A204.1 (cell line): ENCODE measurements around the gene JAK1.
"Not testable (repeated sequence)": the region's sequence is repeated elsewhere in the genome, so short reads cannot be mapped to it uniquely, and the experiment has no call there.

Source experiments
- FAIRE-seq: peaks from 2 replicates; lab custom pipeline; 2012; peaks lifted over from hg19 to GRCh38; lab: Jason Lieb, UNC

The JAK1 gene

DNA sequence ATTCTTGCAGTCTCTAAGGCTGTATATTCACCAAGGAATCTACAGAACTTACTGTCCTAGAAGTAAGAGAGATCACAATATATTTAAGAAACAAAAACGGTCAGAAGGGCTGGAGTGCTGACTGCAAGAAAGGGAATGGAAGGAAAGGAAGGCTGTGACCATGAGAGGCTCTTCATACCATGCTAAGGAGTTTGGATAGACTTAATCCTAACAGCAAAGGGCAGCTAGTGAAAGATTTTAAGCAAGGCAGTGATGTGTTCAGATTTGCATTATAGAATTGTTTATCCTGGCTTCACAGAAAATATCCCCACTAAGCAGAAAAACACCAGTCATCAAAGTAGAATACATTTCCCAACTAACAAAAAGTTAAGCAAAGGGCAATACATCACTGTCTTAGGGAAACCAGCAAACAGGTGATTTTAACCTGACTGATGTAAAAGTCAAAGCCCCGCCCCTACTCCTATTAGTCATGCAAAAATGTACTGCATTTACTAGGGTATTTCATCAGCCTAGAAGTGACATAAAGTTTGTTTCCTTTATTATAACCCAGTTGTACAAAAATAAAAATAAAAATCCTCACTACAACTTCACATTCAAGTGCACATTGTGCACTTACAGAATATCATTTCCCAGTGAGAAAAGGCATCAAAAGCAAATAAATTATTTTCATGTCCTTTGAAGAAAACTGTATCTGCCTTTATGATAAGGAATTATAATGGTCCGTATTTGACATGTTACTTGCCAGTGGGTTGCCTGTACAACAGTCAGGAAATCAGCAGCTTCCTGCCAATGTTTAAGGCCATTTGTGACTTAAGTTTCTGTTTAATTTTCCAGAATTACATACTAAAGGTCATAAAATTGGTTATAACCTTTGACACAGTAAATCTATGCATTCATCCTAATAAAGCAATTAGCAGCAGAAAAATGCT is 17.2 kb downstream of the JAK1 start:
- no peak for FAIRE-seq

DNA sequence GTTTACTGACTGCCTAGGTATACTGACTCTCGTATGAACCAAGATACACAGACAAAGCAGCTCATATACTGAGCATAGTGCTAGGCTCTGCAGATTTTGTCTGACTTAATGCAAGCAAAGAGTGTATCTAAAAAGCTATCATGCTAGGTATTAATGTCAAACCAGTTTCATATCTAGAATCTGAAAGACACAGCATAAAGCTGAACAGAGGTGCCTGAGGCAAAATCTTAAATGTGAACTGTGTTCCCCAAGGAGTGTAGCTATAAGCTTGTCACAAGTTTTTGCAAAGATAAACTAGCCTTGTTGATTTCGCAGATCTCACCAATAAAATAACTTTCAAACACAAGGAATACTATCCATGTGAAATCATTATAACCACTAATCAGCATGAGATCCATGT is 18.1 kb downstream of the JAK1 start:
- FAIRE-seq: no peak

DNA sequence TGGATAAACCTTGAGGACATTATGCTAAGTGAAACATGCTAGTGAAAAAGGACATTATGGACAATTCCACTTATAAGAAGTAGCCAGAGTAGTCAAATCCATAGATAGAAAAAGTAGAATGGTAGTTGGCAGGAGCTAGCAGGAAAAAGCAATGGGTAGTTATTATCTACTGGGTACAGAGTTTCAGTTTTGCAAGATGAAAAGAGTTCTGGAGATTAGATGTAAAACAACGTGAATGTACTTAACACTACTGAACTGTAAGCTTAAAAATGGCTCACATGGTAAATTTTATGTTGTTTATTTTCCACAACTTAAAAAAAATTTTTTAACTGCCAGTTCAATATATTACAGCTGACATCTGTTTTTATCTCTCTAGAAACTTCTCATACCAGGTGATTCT is 19.4 kb downstream of the JAK1 start:
- FAIRE-seq: no peak

DNA sequence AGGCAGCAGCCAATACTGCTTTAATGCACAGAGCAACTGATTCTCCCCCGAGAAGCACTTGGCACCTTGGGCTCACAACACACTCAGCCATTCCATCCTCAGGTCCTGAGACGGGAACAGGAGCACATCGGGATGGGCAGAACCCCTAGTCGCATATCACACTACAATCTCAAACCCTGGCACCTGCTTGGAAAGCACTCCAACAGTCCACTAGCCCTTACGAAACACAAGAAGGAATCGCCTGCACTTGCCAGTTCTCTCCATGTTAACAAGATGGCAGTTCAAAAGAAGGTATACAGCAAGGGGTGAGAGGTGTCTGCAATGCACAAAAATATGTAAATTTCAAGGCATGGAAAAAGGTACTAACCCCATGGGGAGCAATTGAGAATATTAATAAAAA is 21.4 kb downstream of the JAK1 start:
- no peak for FAIRE-seq

DNA sequence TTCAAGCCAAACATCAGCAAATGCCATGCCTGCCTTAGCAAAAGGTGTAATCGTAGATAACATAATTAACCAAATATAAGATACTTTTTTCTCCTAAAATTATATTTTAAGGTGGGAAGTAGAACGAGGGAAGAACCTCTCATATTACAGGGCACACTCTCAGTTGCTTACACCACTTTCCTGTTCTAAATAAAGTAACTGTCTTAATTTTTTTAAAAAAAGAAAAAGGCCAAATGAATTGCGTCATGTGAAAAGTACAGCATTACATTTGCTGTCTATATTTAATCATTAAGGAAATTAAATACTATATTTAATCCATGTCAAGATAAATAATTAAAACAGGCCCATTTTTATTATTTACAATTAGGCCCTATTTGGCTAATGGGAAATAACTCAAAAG is 23.7 kb downstream of the JAK1 start:
- no peak for FAIRE-seq

DNA sequence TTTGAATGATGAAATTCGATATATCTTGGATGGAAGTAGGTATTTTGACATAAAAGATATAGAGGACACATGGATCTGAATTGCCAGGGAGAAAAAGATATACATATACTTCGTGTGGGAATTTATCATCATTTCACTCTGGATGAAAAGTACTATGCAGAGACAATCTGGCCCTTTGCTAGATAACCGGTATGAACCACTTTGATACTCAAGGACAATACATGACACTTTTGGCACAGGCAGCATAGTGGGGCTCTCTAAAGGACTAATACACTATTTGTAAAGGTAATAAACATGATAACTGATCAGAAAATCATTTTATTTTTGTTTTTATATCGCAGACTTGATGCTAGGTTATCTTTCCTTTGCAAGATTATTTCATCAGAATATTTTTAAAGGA is 24.2 kb downstream of the JAK1 start:
- no peak for FAIRE-seq

DNA sequence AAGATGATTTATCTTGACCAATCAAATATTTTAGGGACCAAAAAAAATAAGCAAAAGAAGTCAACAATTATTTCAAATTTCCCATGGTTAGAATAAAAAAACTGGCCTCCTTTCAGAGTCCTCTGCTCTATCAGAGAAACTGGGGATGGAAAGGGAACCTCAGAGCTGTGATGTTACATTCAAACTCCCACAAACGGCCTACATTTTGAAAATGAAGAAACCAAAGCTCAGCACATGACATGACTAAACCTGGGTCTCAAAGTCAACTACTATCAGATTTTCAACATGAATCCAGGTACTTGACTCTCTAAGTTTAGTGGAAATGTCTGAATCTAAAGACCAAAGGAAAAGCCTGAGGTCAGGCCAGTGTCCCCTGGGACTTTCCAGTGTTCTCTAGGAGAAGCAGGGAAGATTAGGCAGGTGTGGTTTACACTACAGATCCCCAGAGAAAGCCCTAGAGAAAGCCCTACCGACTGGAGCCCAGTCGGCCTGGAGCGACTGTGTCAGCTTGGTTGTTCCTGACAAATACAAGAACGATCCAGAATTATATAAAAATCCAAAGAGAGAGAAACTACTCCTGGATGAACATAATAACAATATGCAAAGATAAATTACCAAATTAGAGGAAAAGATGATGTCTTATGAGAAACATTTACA is 24.8 kb downstream of the JAK1 start:
- FAIRE-seq: no peak

DNA sequence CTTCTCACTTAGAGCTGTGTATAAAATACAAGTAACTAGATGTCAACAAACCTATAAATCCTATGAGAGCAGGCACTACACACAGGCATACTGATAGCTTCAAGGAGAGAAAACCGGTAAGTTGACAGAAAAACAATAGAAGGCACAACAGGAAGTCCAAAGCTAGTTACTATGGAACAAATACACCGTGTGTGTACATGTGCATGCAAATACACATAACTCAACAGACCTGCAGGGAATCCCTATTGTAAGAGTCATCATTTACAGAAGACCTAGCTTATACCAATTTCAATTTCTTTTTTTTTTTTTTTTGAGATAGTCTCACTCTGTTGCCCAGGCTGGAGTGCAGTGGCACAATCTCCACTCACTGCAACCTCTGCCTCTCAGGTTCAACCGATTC is 26.3 kb downstream of the JAK1 start:
- FAIRE-seq: no peak

DNA sequence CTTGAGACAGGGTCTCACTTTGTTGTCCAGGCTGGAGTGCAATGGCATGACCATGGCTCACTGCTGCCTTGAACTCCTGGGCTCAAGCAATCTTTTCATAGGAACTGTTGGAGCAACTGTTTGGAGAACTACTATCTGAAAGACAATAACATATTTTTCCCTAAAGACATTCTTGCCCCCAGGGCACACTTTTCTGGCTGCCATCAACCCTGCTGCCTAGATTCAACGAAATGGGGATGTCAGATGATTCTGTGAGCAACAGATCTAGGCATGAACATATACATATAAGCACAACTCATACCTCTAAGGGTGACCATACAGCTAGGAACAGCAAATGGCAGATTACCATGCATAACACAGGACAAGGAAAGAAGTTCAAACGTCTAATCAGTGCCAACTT is 27.4 kb downstream of the JAK1 start:
- FAIRE-seq: no peak

DNA sequence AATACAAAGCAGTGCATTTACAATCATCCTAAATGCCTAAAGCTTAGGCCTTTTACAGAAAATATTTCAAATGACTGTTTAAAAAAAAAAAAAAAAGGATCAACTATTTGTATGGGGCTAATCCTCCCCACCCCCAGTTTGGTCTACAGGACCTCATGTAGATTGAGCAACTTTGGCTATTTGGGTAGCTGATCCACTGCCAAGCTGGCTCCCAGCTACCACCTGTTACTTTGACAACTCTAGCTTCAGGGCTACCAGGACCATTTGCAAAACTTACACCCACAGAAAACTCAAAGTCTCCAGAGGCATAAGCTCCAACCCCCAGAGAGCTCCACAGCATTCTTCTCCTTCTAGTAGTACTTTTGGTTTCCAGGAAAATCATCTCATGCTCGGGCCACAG is 29.4 kb downstream of the JAK1 start:
- FAIRE-seq: no peak

DNA sequence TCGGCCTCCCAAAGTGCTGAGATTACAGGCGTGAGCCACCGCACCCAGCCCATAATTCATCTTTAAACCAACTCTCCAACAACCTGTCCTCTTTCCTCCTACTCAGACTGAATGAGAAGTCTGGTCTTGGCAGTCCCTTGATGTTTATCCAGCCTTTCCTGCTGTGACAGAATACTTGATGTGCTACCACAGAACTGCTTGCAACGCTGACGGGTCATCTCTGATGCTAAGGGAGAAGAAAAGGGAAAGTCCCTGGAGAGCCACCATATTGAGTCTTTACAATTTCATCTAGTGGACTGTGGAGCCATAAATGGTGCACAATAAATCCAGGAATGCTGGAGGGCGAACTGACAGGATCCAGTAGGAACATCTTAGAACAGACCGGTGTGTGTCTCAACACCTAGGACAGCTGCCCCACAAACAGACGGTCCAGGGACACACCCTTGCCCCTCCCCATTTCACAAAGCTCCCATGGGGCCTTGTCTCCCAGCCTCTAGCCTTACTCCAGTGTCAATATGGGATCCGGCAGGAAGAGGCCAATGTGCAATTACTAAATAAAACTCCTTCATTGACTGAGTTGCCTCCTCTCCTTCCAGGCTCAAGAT is 30.7 kb downstream of the JAK1 start:
- FAIRE-seq: no peak

DNA sequence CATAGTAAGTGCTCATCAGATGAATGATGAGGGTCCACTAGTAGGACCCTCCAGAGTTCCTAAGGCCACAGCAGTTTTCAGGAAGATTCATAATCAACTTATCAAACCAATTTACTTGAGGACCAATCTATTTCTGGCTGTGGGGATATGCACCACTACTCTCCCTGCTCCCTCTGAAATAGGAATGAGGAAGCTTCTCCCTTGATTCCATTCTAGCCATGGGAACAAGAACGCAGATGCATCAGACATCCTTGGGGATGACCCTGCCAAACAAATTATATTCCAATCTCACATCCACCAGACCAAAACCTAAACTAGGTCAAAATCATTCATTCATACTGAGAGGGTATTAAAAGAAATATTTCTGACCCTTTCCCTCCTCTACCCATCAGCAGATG is 31.5 kb downstream of the JAK1 start:
- FAIRE-seq: no peak

DNA sequence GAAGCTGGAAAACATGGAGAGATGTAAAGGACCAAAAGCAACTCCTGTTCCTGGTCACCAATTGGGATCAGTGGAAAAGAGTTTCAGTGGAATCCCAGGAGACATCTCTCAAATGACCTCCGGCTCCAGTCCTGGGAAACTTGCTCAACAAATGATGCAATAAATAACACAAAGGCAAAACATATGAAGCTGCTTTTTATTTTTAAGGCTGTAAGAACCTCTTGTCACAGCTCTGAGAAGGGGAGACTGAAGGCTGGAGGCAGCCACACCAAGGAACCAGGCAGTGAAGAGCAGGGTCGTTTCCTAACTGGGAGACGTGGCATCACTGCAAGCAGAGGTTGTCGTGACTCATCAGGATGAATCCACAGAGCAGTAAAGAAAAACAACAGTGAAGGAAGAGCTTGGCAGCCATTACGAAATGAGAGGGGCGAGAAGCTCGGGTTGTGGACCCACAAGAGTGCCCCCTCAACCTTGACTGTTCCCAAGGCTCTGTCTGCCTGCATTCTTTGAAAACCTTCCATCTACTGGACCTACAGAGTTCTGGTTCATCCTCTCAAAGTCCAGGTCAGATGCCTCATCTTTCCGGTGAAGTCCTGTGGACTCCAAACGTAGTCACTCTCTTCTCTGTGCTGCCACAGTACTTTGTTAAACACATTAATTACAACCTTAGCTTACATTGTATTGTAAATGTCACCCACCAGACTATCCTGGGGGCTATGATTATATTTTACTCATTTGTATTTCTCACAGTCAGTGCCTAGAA is 32.1 kb downstream of the JAK1 start:
- no peak for FAIRE-seq

DNA sequence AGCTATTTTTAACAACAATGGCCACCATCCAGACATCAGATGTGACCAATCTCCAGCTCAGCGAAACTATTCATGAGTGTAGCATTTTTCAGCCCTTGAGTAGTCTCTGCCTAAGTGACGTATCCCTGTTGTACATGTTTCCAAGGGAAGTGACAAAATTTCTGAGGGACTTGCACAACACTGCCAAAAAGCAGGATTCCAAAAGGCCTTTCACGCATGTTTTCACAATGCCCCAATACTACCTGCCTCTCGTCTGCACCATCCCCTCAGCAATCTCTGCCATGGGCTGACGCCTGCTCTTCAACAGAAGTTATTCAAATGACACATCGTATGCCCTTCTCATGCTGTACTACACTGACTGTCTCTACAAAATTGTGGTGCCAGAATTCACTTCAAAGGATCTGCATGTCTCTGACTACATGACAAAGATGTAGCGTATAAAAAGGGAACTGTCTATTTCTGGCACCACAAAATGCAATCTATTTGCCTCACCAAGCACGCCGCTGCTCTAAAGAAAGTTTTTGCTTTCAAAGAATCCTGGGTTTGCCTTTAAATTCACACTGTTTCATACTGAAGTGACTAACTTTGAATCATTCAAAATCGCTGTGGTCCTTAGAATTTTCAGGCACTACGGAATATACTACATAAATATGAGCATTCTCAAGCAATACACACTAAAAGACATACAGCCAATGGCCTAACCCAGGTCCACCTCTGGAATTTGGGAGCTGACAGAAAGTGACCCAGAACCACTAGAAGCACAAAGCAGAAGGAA is 32.9 kb downstream of the JAK1 start:
- FAIRE-seq: no peak

DNA sequence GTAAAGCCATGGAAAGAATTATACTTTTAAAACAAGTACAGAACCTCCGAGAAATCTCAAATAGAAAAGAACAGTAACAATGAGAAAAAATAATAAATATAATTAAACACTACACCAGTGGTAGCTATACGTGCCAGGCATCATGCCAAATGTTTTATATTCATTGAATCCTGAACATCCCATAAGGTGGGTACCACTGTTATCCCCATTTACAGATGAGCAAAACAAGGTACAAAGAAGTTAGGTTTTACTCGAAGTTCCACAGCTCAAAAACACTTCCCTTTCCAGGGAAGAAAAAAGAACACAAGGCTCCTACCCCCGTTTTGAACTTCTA is 33.4 kb downstream of the JAK1 start:
- no peak for FAIRE-seq

DNA sequence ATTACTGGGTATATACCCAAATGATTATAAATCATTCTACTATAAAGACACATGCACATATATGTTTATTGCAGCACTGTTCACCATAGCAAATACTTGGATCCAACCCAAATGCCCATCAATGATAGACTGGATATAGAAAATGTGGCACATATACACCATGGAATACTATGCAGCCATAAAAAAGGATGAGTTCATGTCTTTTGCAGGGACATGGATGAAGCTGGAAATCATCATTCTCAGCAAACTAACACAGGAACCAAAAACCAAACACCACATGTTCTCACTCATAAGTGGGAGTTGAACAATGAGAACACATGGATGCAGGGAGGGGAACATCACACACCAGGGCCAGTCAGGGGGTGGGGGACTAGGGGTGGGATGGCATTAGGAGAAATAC is 35.7 kb downstream of the JAK1 start:
- FAIRE-seq: not testable (repeated sequence)

DNA sequence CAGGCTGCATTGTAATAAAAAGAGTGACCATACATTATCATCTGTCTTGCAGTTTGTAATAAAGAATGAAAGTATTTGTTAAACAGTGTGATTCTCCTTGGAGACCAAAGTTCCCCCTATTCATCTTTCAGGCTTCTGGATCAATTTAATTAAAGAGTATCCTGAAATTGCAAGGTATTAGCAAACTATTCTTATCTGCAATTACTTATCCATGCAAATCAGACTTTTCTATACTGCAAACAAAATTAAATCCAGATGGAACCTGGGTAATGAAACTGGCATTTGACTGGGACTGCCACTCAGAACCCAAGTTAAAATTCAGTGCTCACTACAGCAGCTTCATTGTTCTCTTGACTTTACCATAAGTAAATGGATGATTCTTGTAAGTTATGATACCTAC is 37.1 kb downstream of the JAK1 start:
- FAIRE-seq: no peak

DNA sequence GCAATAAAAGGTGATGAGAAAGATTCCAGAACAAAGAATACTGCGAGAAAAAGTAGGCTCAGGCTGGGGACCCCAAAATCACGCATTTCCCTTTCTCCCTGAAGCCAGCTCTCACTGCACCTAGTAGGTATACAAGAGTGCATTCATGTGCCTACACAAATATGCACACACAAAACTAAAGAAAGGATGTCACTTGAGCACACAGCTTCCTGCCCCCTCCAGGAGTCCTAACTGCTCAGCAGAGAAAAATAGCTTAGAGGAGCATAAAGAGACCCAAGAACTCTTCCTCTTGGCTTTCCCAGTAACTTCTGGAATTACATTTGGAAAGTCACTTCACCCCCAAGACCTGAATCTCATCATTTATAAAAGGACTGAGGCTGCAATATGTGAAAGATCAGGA is 38.0 kb downstream of the JAK1 start:
- no peak for FAIRE-seq

DNA sequence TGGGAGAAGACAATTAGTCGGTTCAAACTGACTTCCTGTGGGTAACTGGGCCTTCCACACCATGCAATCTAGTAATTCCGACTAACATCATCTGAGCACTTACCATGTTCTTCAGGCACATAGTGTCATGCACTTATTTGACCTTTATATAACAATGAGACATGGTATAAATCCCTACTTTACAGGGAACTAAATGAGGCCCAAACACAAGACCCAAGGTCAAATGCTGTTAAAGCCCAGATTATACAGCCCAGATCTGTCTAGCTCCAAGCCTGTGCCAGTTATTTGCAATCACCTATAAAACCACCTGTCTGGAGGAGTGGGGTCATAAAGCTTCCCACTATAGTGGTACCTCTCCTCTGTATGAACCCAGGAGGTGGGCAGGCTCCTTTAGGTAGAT is 40.8 kb downstream of the JAK1 start:
- FAIRE-seq: no peak

DNA sequence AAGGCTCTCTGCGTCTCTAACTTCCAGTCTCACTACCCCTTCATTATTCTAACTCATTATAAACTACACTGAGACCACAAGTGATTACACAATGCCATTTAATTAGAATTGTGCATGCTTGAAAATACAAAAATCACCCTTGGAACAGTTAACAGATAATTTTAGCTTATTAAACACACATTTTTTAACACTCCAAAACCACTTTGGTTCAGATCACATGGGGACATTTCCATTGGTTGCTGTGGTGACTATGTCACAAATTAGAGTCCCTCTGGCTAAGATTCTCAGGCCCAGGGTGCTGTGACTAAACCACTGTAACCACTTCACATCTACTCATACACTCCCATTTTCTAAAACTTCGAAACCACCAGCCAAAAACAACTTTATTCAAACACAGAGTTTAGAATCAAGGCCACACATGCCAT is 43.0 kb downstream of the JAK1 start:
- no peak for FAIRE-seq

DNA sequence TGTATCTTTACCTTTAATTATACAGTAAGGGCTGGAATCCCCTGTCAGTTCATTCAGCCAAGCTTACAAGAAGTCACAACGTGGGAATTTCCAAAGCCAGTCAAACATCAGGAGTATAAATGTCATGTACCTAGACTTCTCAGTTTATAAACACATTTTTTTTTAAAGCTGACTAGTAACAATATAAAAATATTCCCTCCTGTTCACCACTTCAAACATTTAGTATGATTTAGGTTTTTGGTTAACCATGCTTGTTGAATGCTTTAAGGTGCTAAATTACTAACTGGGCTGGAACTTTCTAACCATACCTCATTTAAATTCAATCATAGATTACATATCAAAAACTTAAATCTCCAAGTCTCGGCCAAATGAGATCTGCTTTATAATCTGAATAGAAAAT is 44.0 kb downstream of the JAK1 start:
- no peak for FAIRE-seq

DNA sequence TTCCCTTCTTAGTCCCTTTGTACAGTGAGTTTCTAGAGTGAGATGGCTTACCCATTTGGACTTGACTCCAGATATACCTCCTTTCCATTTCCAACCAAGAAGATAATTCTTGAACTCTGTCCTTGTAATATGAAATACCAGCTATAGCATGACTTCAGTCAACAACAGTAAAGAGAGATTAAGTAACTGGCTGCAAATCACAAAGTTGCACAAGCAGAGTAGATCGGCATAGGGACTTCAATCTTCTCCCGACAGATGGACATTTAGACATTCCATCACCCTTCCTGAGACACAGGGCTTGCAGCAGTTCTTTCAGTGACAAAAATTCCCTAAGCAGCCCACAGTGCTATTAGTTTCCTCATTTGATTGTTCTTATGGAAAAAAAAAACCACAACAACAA is 44.6 kb downstream of the JAK1 start:
- FAIRE-seq: no peak
